NCI-H748 treated with DMSO at 0.1 percent for 48 hours (cell line): ENCODE measurements around the gene TEKTIP1.
"Not testable (repeated sequence)": the region's sequence is repeated elsewhere in the genome, so short reads cannot be mapped to it uniquely, and the experiment has no call there.

Source experiments
- DNase-seq: peaks from one replicate; lab custom pipeline; 2025; lab: John Stamatoyannopoulos, UW

TEKTIP1 gene

GRCh38 chr19:3508121-3508661 is 30.8 kb upstream of the TEKTIP1 start:
- not testable (repeated sequence) for DNase-seq

- DNase-seq, result no peak
These were observed 30.0 kb upstream of the TEKTIP1 start for GRCh38 chr19:3508771-3509535.

GRCh38 chr19:3509566-3509989 is 29.4 kb upstream of the TEKTIP1 start:
- no peak for DNase-seq

GRCh38 chr19:3510727-3511126 is 28.2 kb upstream of the TEKTIP1 start:
- no peak for DNase-seq

GRCh38 chr19:3511506-3512251 is 27.3 kb upstream of the TEKTIP1 start:
- DNase-seq, result no peak

- DNase-seq, result no peak
These were observed 26.3 kb upstream of the TEKTIP1 start for GRCh38 chr19:3512562-3513228.

GRCh38 chr19:3513229-3514140 is 25.5 kb upstream of the TEKTIP1 start:
- no peak for DNase-seq

- no peak for DNase-seq
These were observed 24.0 kb upstream of the TEKTIP1 start for GRCh38 chr19:3514930-3515329.

GRCh38 chr19:3515891-3516422 is 23.0 kb upstream of the TEKTIP1 start:
- DNase-seq, result no peak

GRCh38 chr19:3516675-3517207 is 22.2 kb upstream of the TEKTIP1 start:
- DNase-seq, result no peak

GRCh38 chr19:3517638-3518037 is 21.3 kb upstream of the TEKTIP1 start:
- DNase-seq, result no peak

- DNase-seq, result no peak
These were observed 20.7 kb upstream of the TEKTIP1 start for GRCh38 chr19:3518255-3518654.

GRCh38 chr19:3518659-3519058 is 20.3 kb upstream of the TEKTIP1 start:
- DNase-seq, result no peak

GRCh38 chr19:3519126-3519525 is 19.8 kb upstream of the TEKTIP1 start:
- DNase-seq, result no peak

- no peak for DNase-seq
These were observed 18.5 kb upstream of the TEKTIP1 start for GRCh38 chr19:3520166-3521103.

- no peak for DNase-seq
These were observed 17.9 kb upstream of the TEKTIP1 start for GRCh38 chr19:3521104-3521445.

GRCh38 chr19:3522421-3523360 is 16.3 kb upstream of the TEKTIP1 start:
- DNase-seq, result no peak

GRCh38 chr19:3523361-3524077 is 15.5 kb upstream of the TEKTIP1 start:
- no peak for DNase-seq
